K562 (cell line): ENCODE results near the gene BIRC3. TPM values are rescaled to one million over a fixed set of nuclear protein-coding genes. Genes with fewer than 3 reads are reported as not detected.
A peak's percentile ranks its signal among the peaks of the same experiment; 100 is the strongest.

Experiments
- ATAC-seq: fragments of 200-7000 bp; cut with Tn5 transposase; 3 replicates; pipeline ENCODE4 v1.9.1; 2020; ENCODE audit warnings: moderate library complexity
- BruUV-seq: library from RNA; stranded (reverse); fragments of 400-500 nt; replicated peaks from 2 replicates; lab custom pipeline; 2021; lab: Mats Ljungman, UMichigan
- CTCF ChIA-PET: fragments of 300-600 bp; formaldehyde crosslinking; extraction: SDS; loops from one replicate; lab custom pipeline; 2021; ENCODE audit warnings: low intra/inter-chr PET ratio; lab: Yijun Ruan, JAX
- POLR2A ChIA-PET: fragments of 300-600, 350-650 bp; sonication (Branson Sonifier 250); formaldehyde crosslinking; extraction: SDS; loops from one replicate; lab custom pipeline; 2021; ENCODE audit warnings: antibody characterized with exemption, inconsistent platforms; lab: Yijun Ruan, JAX
- DNase-seq, 4 experiments: peaks; one replicate each; pipeline versions ENCODE4 v3.0.0 to v3.0.0-alpha.2; 2011 to 2018; ENCODE audit warnings: low spot score in 3 of 4, mixed read lengths in 3 of 4; ENCODE audit errors: extremely low read depth in 1 of 4
- FAIRE-seq: peaks from 2 replicates; lab custom pipeline; 2011; peaks lifted over from hg19 to GRCh38; lab: Jason Lieb, UNC
- H2AFZ ChIP-seq: 2 replicates; pipeline ENCODE4 v1.6.0; 2011; ENCODE audit warnings: low read depth, low read length, control low read depth, inconsistent platforms
- H3K27ac ChIP-seq: fragments of 200-600 bp; 3 replicates; pipeline ENCODE4 v1.8.0; 2011; ENCODE audit warnings: low read depth, mild to moderate bottlenecking, control low read depth, inconsistent platforms, low read length, moderate library complexity, mixed read lengths; ENCODE audit errors: extremely low read depth
- H3K27me3 ChIP-seq, 2 experiments: fragments of 300-600 bp in 1 of 2; 2 replicates in 1 of 2; 3 replicates in 1 of 2; pipeline versions ENCODE4 v1.6.0 to v1.8.0; 2011; ENCODE audit warnings: inconsistent platforms in 2 of 2, low read length in 2 of 2, mild to moderate bottlenecking in 1 of 2, mixed read lengths in 1 of 2, moderate library complexity in 1 of 2; ENCODE audit not compliant: control insufficient read depth in 2 of 2, insufficient read depth in 2 of 2
- H3K36me3 ChIP-seq: fragments of 300-600 bp; 3 replicates; pipeline ENCODE4 v1.8.0; 2011; ENCODE audit warnings: mild to moderate bottlenecking, low read length, inconsistent platforms; ENCODE audit not compliant: control insufficient read depth, insufficient read depth
- H3K4me1 ChIP-seq, 2 experiments: fragments of 200-600 bp in 1 of 2; replicated peaks in 1 of 2; 2 replicates in 1 of 2; 3 replicates in 1 of 2; pipeline versions ENCODE4 v1.5.1 to v1.8.0; 2011; ENCODE audit warnings: inconsistent platforms in 2 of 2, low read length in 2 of 2, mild to moderate bottlenecking in 1 of 2, mixed read lengths in 1 of 2, moderate library complexity in 1 of 2; ENCODE audit not compliant: control insufficient read depth in 2 of 2, insufficient read depth in 2 of 2
- H3K4me2 ChIP-seq: 2 replicates; pipeline ENCODE4 v1.6.1; 2011; ENCODE audit warnings: low read length, control low read depth, inconsistent platforms, mixed read lengths; ENCODE audit not compliant: insufficient read depth
- H3K4me3 ChIP-seq: fragments of 200-600 bp; sonication (generic), shearing (Covaris generic); 2 replicates; pipeline ENCODE4 v1.5.1; 2016; ENCODE audit warnings: control low read depth, inconsistent platforms
- H3K79me2 ChIP-seq: fragments of 200-600 bp; 3 replicates; pipeline ENCODE4 v1.8.0; 2011; ENCODE audit warnings: low read length, inconsistent platforms; ENCODE audit not compliant: control insufficient read depth, insufficient read depth
- H3K9ac ChIP-seq, 2 experiments: 2 replicates each; pipeline versions ENCODE4 v1.6.0 to v1.6.1; 2011; ENCODE audit warnings: low read depth in 2 of 2, low read length in 2 of 2, control low read depth in 1 of 2, inconsistent platforms in 1 of 2, mild to moderate bottlenecking in 1 of 2, mixed read lengths in 1 of 2; ENCODE audit not compliant: insufficient read depth in 1 of 2
- H3K9me1 ChIP-seq: one replicate; pipeline ENCODE4 v1.6.0; 2011; ENCODE audit warnings: inconsistent platforms, mild to moderate bottlenecking, low read length, moderate library complexity; ENCODE audit not compliant: control insufficient read depth, insufficient read depth
- H3K9me3 ChIP-seq: replicated peaks from 2 replicates; pipeline ENCODE4 v1.5.1; 2011; ENCODE audit warnings: low read depth, low read length, inconsistent platforms; ENCODE audit not compliant: control insufficient read depth, insufficient read depth
- H4K20me1 ChIP-seq: replicated peaks from 2 replicates; pipeline ENCODE4 v1.6.1; 2011; ENCODE audit warnings: low read length, inconsistent platforms, mixed read lengths; ENCODE audit not compliant: control insufficient read depth, insufficient read depth
- FOXP1 ChIP-seq: sonication (generic); formaldehyde crosslinking; IDR thresholded peaks from 2 replicates; pipeline ENCODE4 v1.8.0; 2022; ENCODE audit warnings: mild to moderate bottlenecking, missing genetic modification reagents
- GTF2A2 ChIP-seq: IDR thresholded peaks from 2 replicates; pipeline ENCODE4 v1.6.1; 2016; ENCODE audit warnings: mild to moderate bottlenecking, missing genetic modification characterization, missing compliant biosample characterization
- KLF6 ChIP-seq: fragments of 250-450 bp; sonication (Bioruptor Pico); IDR thresholded peaks from 2 replicates; pipeline ENCODE4 v1.4.0; 2020; ENCODE audit warnings: mild to moderate bottlenecking, moderate library complexity, borderline replicate concordance
- POLR2G ChIP-seq: fragments of 200-400 bp; formaldehyde crosslinking; IDR thresholded peaks from 2 replicates; pipeline ENCODE4 v1.6.1; 2017; ENCODE audit warnings: low read depth, mild to moderate bottlenecking, antibody characterized with exemption, low read length, moderate library complexity
- SNRNP70 ChIP-seq: fragments of 200-400 bp; formaldehyde crosslinking; optimal IDR thresholded peaks from 2 replicates; pipeline ENCODE3; 2017; ENCODE audit warnings: low read depth, low read length
- WGBS: fragments of 100-300 bp; shearing (Covaris generic); methylation state at CpG from one replicate; pipeline ENCODE4 v1.1.6; 2016; ENCODE audit warnings: low coverage, mixed read lengths; ENCODE audit not compliant: insufficient coverage; ENCODE audit errors: missing lambda C conversion rate; 5-methylcytosine and 5-hydroxymethylcytosine counted together
- in situ Hi-C: fragments of 300-500 bp; cut with MboI; formaldehyde crosslinking; loops from 4 replicates; pipeline ENCODE4 v1.15.0; 2018; ENCODE audit warnings: inconsistent platforms, mixed read lengths
- intact Hi-C: fragments of 100-400 bp; cut with micrococcal nuclease; formaldehyde crosslinking; loops from 2 replicates; pipeline ENCODE4 v1.14.2; 2022
- polyA plus RNA-seq, 8 experiments: library from polyadenylated mRNA; depleted of rRNA in 4 of 8; stranded (reverse) in 5 of 8; unstranded in 3 of 8; fragments of >200 nt; fragmentation: Nextera tagmentation in 2 of 8; fragmentation: Illumina TruSeq in 1 of 8; extraction: Ambion mirVana in 2 of 8; extraction: Trizol in 1 of 8; gene quantifications; 2 replicates each; pipeline versions ENCODE4 v1.2.1 to v1.2.3, GENCODE V29; 2011 to 2014; ENCODE audit warnings: inconsistent platforms in 1 of 8, missing spikeins in 1 of 8
- total RNA-seq, 7 experiments: library from RNA; depleted of rRNA in 6 of 7; stranded (reverse); fragments of >200 nt in 6 of 7; fragmentation: Illumina TruSeq in 2 of 7; extraction: Trizol in 2 of 7; gene quantifications; 2 replicates each; pipeline versions ENCODE4 v1.2.1 to v1.2.3, GENCODE V29; 2011 to 2021; ENCODE audit warnings: low replicate concordance in 1 of 7
- TF ChIP-seq, protein P1 (sequence below): fragments of 450-650 bp; IDR thresholded peaks from 2 replicates; pipeline ENCODE4 v1.6.1; 2018; ENCODE audit warnings: mild to moderate bottlenecking, low read depth; ENCODE audit not compliant: partially characterized antibody
- TF ChIP-seq, protein P2 (sequence below): fragments of 250-450 bp; sonication (Bioruptor Pico); IDR thresholded peaks from 2 replicates; pipeline ENCODE4 v1.9.0; 2021; ENCODE audit warnings: mild to moderate bottlenecking
- TF ChIP-seq, protein P3 (sequence below): fragments of 450-650 bp; IDR thresholded peaks from 2 replicates; pipeline ENCODE4 v1.6.1; 2016; ENCODE audit warnings: missing biosample characterization, missing genetic modification characterization

BIRC3 gene
- total and polyA plus RNA-seq, 9 of the 15 experiments (the other 6 are each of a cell fraction or from before 2014, with no cell fraction given) = 0.08 to 0.42 (median 0.18) TPM

DNA sequence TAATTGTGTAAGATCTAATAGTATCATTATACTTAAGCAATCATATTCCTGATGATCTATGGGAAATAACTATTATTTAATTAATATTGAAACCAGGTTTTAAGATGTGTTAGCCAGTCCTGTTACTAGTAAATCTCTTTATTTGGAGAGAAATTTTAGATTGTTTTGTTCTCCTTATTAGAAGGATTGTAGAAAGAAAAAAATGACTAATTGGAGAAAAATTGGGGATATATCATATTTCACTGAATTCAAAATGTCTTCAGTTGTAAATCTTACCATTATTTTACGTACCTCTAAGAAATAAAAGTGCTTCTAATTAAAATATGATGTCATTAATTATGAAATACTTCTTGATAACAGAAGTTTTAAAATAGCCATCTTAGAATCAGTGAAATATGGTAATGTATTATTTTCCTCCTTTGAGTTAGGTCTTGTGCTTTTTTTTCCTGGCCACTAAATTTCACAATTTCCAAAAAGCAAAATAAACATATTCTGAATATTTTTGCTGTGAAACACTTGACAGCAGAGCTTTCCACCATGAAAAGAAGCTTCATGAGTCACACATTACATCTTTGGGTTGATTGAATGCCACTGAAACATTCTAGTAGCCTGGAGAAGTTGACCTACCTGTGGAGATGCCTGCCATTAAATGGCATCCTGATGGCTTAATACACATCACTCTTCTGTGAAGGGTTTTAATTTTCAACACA is 6.4 kb downstream of the BIRC3 start (continued):
- TF ChIP-seq, protein P1, sequence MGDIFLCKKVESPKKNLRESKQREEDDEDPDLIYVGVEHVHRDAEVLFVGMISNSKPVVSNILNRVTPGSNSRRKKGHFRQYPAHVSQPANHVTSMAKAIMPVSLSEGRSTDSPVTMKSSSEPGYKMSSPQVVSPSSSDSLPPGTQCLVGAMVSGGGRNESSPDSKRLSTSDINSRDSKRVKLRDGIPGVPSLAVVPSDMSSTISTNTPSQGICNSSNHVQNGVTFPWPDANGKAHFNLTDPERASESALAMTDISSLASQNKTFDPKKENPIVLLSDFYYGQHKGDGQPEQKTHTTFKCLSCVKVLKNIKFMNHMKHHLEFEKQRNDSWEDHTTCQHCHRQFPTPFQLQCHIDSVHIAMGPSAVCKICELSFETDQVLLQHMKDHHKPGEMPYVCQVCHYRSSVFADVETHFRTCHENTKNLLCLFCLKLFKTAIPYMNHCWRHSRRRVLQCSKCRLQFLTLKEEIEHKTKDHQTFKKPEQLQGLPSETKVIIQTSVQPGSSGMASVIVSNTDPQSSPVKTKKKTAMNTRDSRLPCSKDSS = no peak
- TF ChIP-seq SNRNP70 (no peak), KLF6 (no peak), POLR2G (no peak), FOXP1 (no peak)
- TF ChIP-seq, protein P2, sequence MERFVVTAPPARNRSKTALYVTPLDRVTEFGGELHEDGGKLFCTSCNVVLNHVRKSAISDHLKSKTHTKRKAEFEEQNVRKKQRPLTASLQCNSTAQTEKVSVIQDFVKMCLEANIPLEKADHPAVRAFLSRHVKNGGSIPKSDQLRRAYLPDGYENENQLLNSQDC = no peak
- TF ChIP-seq, protein P3, sequence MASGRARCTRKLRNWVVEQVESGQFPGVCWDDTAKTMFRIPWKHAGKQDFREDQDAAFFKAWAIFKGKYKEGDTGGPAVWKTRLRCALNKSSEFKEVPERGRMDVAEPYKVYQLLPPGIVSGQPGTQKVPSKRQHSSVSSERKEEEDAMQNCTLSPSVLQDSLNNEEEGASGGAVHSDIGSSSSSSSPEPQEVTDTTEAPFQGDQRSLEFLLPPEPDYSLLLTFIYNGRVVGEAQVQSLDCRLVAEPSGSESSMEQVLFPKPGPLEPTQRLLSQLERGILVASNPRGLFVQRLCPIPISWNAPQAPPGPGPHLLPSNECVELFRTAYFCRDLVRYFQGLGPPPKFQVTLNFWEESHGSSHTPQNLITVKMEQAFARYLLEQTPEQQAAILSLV (tag) = no peak

DNA sequence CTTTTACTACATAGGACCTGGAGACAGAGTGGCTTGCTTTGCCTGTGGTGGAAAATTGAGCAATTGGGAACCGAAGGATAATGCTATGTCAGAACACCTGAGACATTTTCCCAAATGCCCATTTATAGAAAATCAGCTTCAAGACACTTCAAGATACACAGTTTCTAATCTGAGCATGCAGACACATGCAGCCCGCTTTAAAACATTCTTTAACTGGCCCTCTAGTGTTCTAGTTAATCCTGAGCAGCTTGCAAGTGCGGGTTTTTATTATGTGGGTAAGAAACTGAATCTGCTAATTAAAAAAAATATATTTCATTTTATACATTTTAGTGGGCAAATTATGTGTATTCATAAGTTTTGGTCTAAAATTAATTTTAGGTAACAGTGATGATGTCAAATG is 7.8 kb downstream of the BIRC3 start:
- H3K4me3 ChIP-seq = no peak overlapping the region
- TF ChIP-seq GTF2A2 (tag) = no peak

More for the DNA sequence above, 7.8 kb downstream of the BIRC3 start:
- Histone ChIP-seq H3K9me1 (no peaks in the 10 kb centered on the region), H3K27ac (no peak overlapping the region), H2AFZ (peak overlapping the region; percentile 84), H3K27me3 (no peaks in the 10 kb centered on the region; a peak in 1 of 5 replicates), H3K4me1 (no peaks in the 10 kb centered on the region), H3K4me2 (no peak overlapping the region), H4K20me1 (no peaks in the 10 kb centered on the region), H3K9ac (no peak overlapping the region), H3K36me3 (no peaks in the 10 kb centered on the region), H3K79me2 (no peaks in the 10 kb centered on the region), H3K9me3 (no peaks in the 10 kb centered on the region)
- no peak for FAIRE-seq
- 8% methylated on average over 3 of the region's 3 CpGs for WGBS
- in situ Hi-C loops (no loop called here), intact Hi-C loops (no loop called here)
- peak; percentile 80 for ATAC-seq
- DNase-seq = no peak
- ChIA-PET CTCF (no interaction called here), POLR2A (interaction anchor here (0.8 kb wide), 1 partner anchor 11 kb away, joined by 3 read pairs; no protein-coding TSS in a partner anchor)
- BruUV-seq = no TSS peak
